Spleen (tissue), 11 donors: Measurements from ENCODE around the gene ARHGAP10. TPM values are rescaled to one million over a fixed set of nuclear protein-coding genes. Genes with fewer than 3 reads are reported as not detected.

Source experiments
- DNase-seq: peaks from one replicate; pipeline ENCODE4 v3.0.0-alpha.2; 2020
- H3K27ac ChIP-seq, 8 donors: fragments of 200-600 bp; sonication (generic) in 7 of 8; 1 replicate in 4 of 8; 2 replicates in 4 of 8; pipeline versions ENCODE4 v1.5.0 to v1.8.0; 2016 to 2021; ENCODE audit warnings: inconsistent platforms in 4 of 8, mild to moderate bottlenecking in 4 of 8, moderate library complexity in 1 of 8
- H3K27me3 ChIP-seq, 7 donors: fragments of 200-600 bp; sonication (generic) in 6 of 7; replicated peaks in 1 of 7; 1 replicate in 4 of 7; 2 replicates in 3 of 7; pipeline versions ENCODE4 v1.5.0 to v1.8.0; 2016 to 2021; ENCODE audit warnings: inconsistent platforms in 3 of 7, mild to moderate bottlenecking in 1 of 7
- H3K36me3 ChIP-seq, 6 donors: fragments of 200-600 bp; sonication (generic) in 5 of 6; 1 replicate in 4 of 6; 2 replicates in 2 of 6; pipeline versions ENCODE4 v1.5.0 to v1.8.0; 2016 to 2021; ENCODE audit warnings: inconsistent platforms in 2 of 6
- H3K4me1 ChIP-seq, 6 donors: fragments of 200-600 bp; sonication (generic) in 5 of 6; 1 replicate in 3 of 6; 2 replicates in 3 of 6; pipeline versions ENCODE4 v1.5.0 to v1.8.0; 2016 to 2021; ENCODE audit warnings: inconsistent platforms in 3 of 6
- H3K4me3 ChIP-seq, 8 donors: fragments of 200-600 bp; sonication (generic) in 7 of 8; 1 replicate in 4 of 8; 2 replicates in 4 of 8; pipeline versions ENCODE4 v1.5.0 to v1.8.0; 2016 to 2021; ENCODE audit warnings: inconsistent platforms in 4 of 8, mild to moderate bottlenecking in 4 of 8, moderate library complexity in 2 of 8
- H3K9me3 ChIP-seq, 8 donors: fragments of 200-600 bp; sonication (generic) in 7 of 8; 1 replicate in 4 of 8; 2 replicates in 4 of 8; pipeline versions ENCODE4 v1.5.0 to v1.8.0; 2016 to 2021; ENCODE audit warnings: inconsistent platforms in 4 of 8
- POLR2A ChIP-seq, 3 donors: fragments of 450-650 bp; IDR thresholded peaks; one replicate each; pipeline ENCODE4 v1.5.1; 2017; ENCODE audit warnings: antibody characterized with exemption in 3 of 3, mild to moderate bottlenecking in 1 of 3
- POLR2AphosphoS5 ChIP-seq, 3 donors: sonication (generic); formaldehyde crosslinking; IDR thresholded peaks; one replicate each; pipeline ENCODE4 v1.5.1; 2017; ENCODE audit warnings: antibody characterized with exemption in 3 of 3
- WGBS, 5 donors: extraction: QIAGEN DNeasy Blood & Tissue Kit in 3 of 5; methylation state at CpG; one replicate each; pipeline versions ENCODE4 v1.1.5 to v1.1.7; 2013 to 2018; 5-methylcytosine and 5-hydroxymethylcytosine counted together
- intact Hi-C: fragments of 100-400 bp; cut with DNase I; formaldehyde crosslinking; loops from one replicate; pipeline ENCODE4 v1.15.0; 2023; ENCODE audit warnings: low total_unique reads
- polyA plus RNA-seq, 3 donors: library from polyadenylated mRNA; stranded (reverse); fragments of 200-250 nt; gene quantifications; one replicate each; pipeline ENCODE4 v1.2.1, GENCODE V29; 2013
- total RNA-seq, 7 donors: library from RNA; depleted of rRNA in 3 of 7; stranded (reverse); fragments of >200 nt in 3 of 7; fragmentation: NEBNext Ultra II Directional in 4 of 7; extraction: Animal tissue kit (Norgen Biotek cat#: 25700) in 4 of 7; gene quantifications; one replicate each; pipeline versions ENCODE4 v1.1.0 to v1.2.1, GENCODE V29; 2016 to 2021
- TF ChIP-seq, protein P1 (sequence below), 11 experiments: fragments of 200-600 bp in 7 of 11; fragments of 450-650 bp in 4 of 11; sonication (generic) in 4 of 11; IDR thresholded peaks in 8 of 11; conservative IDR thresholded peaks in 3 of 11; 1 replicate in 7 of 11; 2 replicates in 4 of 11; pipeline versions ENCODE4 v1.4.0 to v1.8.0; 2016 to 2021; ENCODE audit warnings: antibody characterized with exemption in 11 of 11, inconsistent platforms in 4 of 11, mild to moderate bottlenecking in 1 of 11
- donor health status: healthy with polysubstance abuse.
- donor health status: DM: no; HTN: no; CAD: no; lungs with moderate emphysema.
- donor health status: DM: no; HTN: no; CAD: no.
- donor health status: Bipolar disorder and iron deficiency.
- donor health status: healthy.
- donor health status: DM: no; HTN: no; CAD: no.
- donor health status: DM: yes; HTN: yes; CAD: no.

The ARHGAP10 gene
- total and polyA plus RNA-seq, 10 donors = 4.0 to 35.5 (median 13.3) TPM

DNA sequence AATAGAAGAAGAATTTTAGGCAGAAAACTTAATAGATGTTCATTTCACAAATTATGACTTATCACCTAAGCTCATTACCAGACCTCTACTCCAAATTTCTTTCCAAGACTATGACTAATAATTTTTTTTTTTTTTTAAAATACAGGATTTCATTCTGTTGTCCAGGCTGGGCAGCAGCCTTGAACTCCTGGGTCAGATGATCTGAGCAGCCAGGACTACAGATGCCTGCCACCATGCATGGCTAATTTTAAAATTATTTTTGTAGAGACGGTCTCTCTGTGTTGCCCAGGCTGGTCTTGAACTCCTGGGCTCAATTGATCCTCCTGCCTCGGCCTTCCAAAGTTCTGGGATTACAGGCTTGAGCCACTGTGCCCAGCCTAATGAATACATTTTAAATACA is 119.2 kb downstream of the ARHGAP10 start:
- WGBS, 5 donors = 88 to 94% (median 92%) methylated on average over 2 of the region's 2 CpGs
- intact Hi-C loops = no loop called here
- H3K9me3 ChIP-seq = peaks cover 0 to 5% (median 0%) of the 10 kb centered on the region in 8 donors
- H3K27me3 ChIP-seq = no peaks in the 10 kb centered on the region
- no peak for DNase-seq
- TF ChIP-seq POLR2AphosphoS5 (IDR thresholded peaks at IDR 0.05) = no peak
- TF ChIP-seq, protein P1, sequence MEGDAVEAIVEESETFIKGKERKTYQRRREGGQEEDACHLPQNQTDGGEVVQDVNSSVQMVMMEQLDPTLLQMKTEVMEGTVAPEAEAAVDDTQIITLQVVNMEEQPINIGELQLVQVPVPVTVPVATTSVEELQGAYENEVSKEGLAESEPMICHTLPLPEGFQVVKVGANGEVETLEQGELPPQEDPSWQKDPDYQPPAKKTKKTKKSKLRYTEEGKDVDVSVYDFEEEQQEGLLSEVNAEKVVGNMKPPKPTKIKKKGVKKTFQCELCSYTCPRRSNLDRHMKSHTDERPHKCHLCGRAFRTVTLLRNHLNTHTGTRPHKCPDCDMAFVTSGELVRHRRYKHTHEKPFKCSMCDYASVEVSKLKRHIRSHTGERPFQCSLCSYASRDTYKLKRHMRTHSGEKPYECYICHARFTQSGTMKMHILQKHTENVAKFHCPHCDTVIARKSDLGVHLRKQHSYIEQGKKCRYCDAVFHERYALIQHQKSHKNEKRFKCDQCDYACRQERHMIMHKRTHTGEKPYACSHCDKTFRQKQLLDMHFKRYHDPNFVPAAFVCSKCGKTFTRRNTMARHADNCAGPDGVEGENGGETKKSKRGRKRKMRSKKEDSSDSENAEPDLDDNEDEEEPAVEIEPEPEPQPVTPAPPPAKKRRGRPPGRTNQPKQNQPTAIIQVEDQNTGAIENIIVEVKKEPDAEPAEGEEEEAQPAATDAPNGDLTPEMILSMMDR (IDR thresholded peaks at IDR 0.05 in 8 of 11, conservative IDR thresholded peaks at IDR 0.05 in 3 of 11) = no peak
- TF ChIP-seq POLR2A (IDR thresholded peaks at IDR 0.05) = no peak
- peaks cover 0 to 8% (median 2%) of the 10 kb centered on the region in 6 donors for H3K4me1 ChIP-seq
- no peak overlapping the region for H3K4me3 ChIP-seq
- no peak overlapping the region for H3K27ac ChIP-seq
- H3K36me3 ChIP-seq = peaks cover 0 to 10% (median 0%) of the 10 kb centered on the region in 6 donors

GRCh38 chr4:147853706-147854105 is 121.8 kb downstream of the ARHGAP10 start:
- intact Hi-C loops = no loop called here
- no peak overlapping the region for H3K27ac ChIP-seq

DNA sequence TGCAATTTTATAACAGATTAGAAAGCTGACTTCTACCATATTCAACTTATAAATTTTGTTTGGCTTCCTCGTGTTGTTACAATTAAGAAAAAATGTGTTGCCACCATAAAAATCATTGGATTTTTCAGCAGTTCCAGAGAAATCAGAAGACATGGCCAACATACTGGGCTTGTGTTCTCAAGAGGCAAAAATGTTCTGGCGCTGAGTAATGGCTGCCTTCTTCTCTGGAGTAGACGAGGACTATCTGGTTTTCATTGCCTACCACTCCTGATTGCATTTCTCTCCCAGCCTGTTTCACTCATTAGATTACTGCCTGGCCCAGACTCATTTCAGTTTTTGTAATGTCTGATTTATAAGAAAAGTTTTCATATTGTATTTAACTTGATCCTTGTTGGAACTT is 122.3 kb downstream of the ARHGAP10 start:
- Histone ChIP-seq H3K4me3 (no peak overlapping the region), H3K36me3 (peaks cover 0 to 10% (median 0%) of the 10 kb centered on the region in 6 donors), H3K4me1 (peaks cover 0 to 5% (median 0%) of the 10 kb centered on the region in 6 donors), H3K27me3 (no peaks in the 10 kb centered on the region), H3K9me3 (peaks cover 0 to 5% (median 0%) of the 10 kb centered on the region in 8 donors), H3K27ac (no peak overlapping the region)
- 82 to 97% (median 91%) methylated on average over 3 of the region's 3 CpGs for WGBS, 5 donors
- TF ChIP-seq POLR2A (IDR thresholded peaks at IDR 0.05) = no peak
- TF ChIP-seq POLR2AphosphoS5 (IDR thresholded peaks at IDR 0.05) = no peak
- TF ChIP-seq, protein P1 (IDR thresholded peaks at IDR 0.05 in 8 of 11, conservative IDR thresholded peaks at IDR 0.05 in 3 of 11) = no peak
- DNase-seq = no peak
- intact Hi-C loops = no loop called here

More at GRCh38 chr4:147853706-147854105, 121.8 kb downstream of the ARHGAP10 start:
- Histone ChIP-seq H3K27me3 (no peaks in the 10 kb centered on the region), H3K4me3 (no peak overlapping the region), H3K9me3 (peaks cover 0 to 5% (median 0%) of the 10 kb centered on the region in 8 donors), H3K4me1 (peaks cover 0 to 5% (median 0%) of the 10 kb centered on the region in 6 donors), H3K36me3 (peaks cover 0 to 10% (median 0%) of the 10 kb centered on the region in 6 donors)
- WGBS, 5 donors = 83 to 96% (median 90%) methylated on average over 2 of the region's 2 CpGs
- TF ChIP-seq POLR2AphosphoS5 (IDR thresholded peaks at IDR 0.05) = no peak
- TF ChIP-seq, protein P1 (IDR thresholded peaks at IDR 0.05 in 8 of 11, conservative IDR thresholded peaks at IDR 0.05 in 3 of 11) = no peak
- no peak for TF ChIP-seq POLR2A (IDR thresholded peaks at IDR 0.05)
- DNase-seq = no peak

- peak overlapping the region in 4 of 8 donors; percentile 14 to 59 (median 34) for H3K27ac ChIP-seq
- H3K4me3 ChIP-seq = no peak overlapping the region
- intact Hi-C loops = no loop called here
These were observed 123.7 kb downstream of the ARHGAP10 start for GRCh38 chr4:147855571-147856009.

More at GRCh38 chr4:147855571-147856009, 123.7 kb downstream of the ARHGAP10 start:
- peaks cover 0 to 4% (median 0%) of the 10 kb centered on the region in 6 donors for H3K36me3 ChIP-seq
- H3K9me3 ChIP-seq = no peaks in the 10 kb centered on the region
- 37 to 56% (median 47%) methylated on average over 1 of the region's 1 CpG for WGBS, 5 donors
- TF ChIP-seq POLR2AphosphoS5 (IDR thresholded peaks at IDR 0.05) = peak in 1 of 3 donors; percentile 16
- TF ChIP-seq, protein P1 (IDR thresholded peaks at IDR 0.05 in 8 of 11, conservative IDR thresholded peaks at IDR 0.05 in 3 of 11) = no peak
- peaks cover 0 to 5% (median 0%) of the 10 kb centered on the region in 6 donors for H3K4me1 ChIP-seq
- no peaks in the 10 kb centered on the region for H3K27me3 ChIP-seq
- DNase-seq = no peak
